NT2/D1 (cell line): ENCODE results near the gene USH2A.
"Not testable (repeated sequence)": the region's sequence is repeated elsewhere in the genome, so short reads cannot be mapped to it uniquely, and the experiment has no call there.

Experiments
- DNase-seq: peaks from one replicate; pipeline ENCODE4 v3.0.0-alpha.2; 2011; ENCODE audit warnings: low read depth, low spot score
- H3K27me3 ChIP-seq: 2 replicates; pipeline ENCODE4 v1.6.0; 2011; ENCODE audit warnings: mild to moderate bottlenecking; ENCODE audit not compliant: insufficient read length, insufficient read depth
- H3K36me3 ChIP-seq: 2 replicates; pipeline ENCODE4 v1.6.1; 2011; ENCODE audit warnings: mild to moderate bottlenecking, low read length, mixed read lengths; ENCODE audit not compliant: insufficient read depth, insufficient read length
- H3K4me1 ChIP-seq: 2 replicates; pipeline ENCODE4 v1.5.1; 2011; ENCODE audit not compliant: insufficient read depth, insufficient read length
- H3K4me3 ChIP-seq: 2 replicates; pipeline ENCODE4 v1.5.1; 2011; ENCODE audit warnings: low read depth; ENCODE audit not compliant: insufficient read length
- H3K9ac ChIP-seq: 2 replicates; pipeline ENCODE4 v1.6.0; 2011; ENCODE audit warnings: low read depth; ENCODE audit not compliant: insufficient read length
- H3K9me3 ChIP-seq: 2 replicates; pipeline ENCODE4 v1.5.1; 2011; ENCODE audit warnings: mild to moderate bottlenecking, low read length; ENCODE audit not compliant: insufficient read depth
- SUZ12 ChIP-seq: IDR thresholded peaks from 2 replicates; pipeline ENCODE4 v1.6.1; 2011; ENCODE audit not compliant: insufficient read length, insufficient read depth; ENCODE audit errors: extremely low read depth
- YY1 ChIP-seq: IDR thresholded peaks from 2 replicates; pipeline ENCODE4 v1.6.1; 2011; ENCODE audit not compliant: insufficient read length, insufficient read depth
- ZNF274 ChIP-seq: IDR thresholded peaks from 2 replicates; pipeline ENCODE4 v1.6.1; 2011; ENCODE audit warnings: mild to moderate bottlenecking, low read depth, low read length

Gene USH2A

GRCh38 chr1:216020743-216021345, 402.4 kb downstream of the USH2A start:
- no peaks in the 10 kb centered on the region for H3K27me3 ChIP-seq
- DNase-seq = no peak

GRCh38 chr1:216015116-216015515, 408.1 kb downstream of the USH2A start:
- Histone ChIP-seq H3K9me3 (no peaks in the 10 kb centered on the region), H3K9ac (no peak overlapping the region), H3K36me3 (no peaks in the 10 kb centered on the region), H3K4me1 (no peaks in the 10 kb centered on the region), H3K4me3 (no peak overlapping the region), H3K27me3 (no peaks in the 10 kb centered on the region)
- TF ChIP-seq SUZ12 = no peak
- no peak for TF ChIP-seq ZNF274
- TF ChIP-seq YY1 = no peak
- no peak for DNase-seq

More at GRCh38 chr1:216020743-216021345, 402.4 kb downstream of the USH2A start:
- no peak for TF ChIP-seq SUZ12
- H3K9me3 ChIP-seq = no peaks in the 10 kb centered on the region
- no peak overlapping the region for H3K9ac ChIP-seq
- H3K4me1 ChIP-seq = no peaks in the 10 kb centered on the region
- H3K4me3 ChIP-seq = no peak overlapping the region
- H3K36me3 ChIP-seq = no peaks in the 10 kb centered on the region

- DNase-seq = no peak
- Histone ChIP-seq H3K4me1 (no peaks in the 10 kb centered on the region), H3K9me3 (no peaks in the 10 kb centered on the region), H3K4me3 (no peak overlapping the region), H3K27me3 (no peaks in the 10 kb centered on the region), H3K9ac (no peak overlapping the region), H3K36me3 (no peaks in the 10 kb centered on the region)
- TF ChIP-seq SUZ12 = no peak
- no peak for TF ChIP-seq ZNF274
Observed at GRCh38 chr1:216014086-216014485, 409.2 kb downstream of the USH2A start.

GRCh38 chr1:216009456-216009855, 413.8 kb downstream of the USH2A start:
- H3K4me1 ChIP-seq, H3K27me3 ChIP-seq, H3K9me3 ChIP-seq, H3K9ac ChIP-seq, H3K36me3 ChIP-seq, DNase-seq, H3K4me3 ChIP-seq: not testable (repeated sequence)

GRCh38 chr1:216005916-216006315, 417.3 kb downstream of the USH2A start:
- no peaks in the 10 kb centered on the region for H3K4me1 ChIP-seq
- H3K36me3 ChIP-seq = no peaks in the 10 kb centered on the region
- no peak for TF ChIP-seq ZNF274
- no peak for TF ChIP-seq YY1
- TF ChIP-seq SUZ12 = no peak
- no peaks in the 10 kb centered on the region for H3K9me3 ChIP-seq
- H3K9ac ChIP-seq = no peak overlapping the region
- DNase-seq = no peak
- no peaks in the 10 kb centered on the region for H3K27me3 ChIP-seq
- H3K4me3 ChIP-seq = no peak overlapping the region

GRCh38 chr1:215992620-215993019, 430.6 kb downstream of the USH2A start:
- no peak for TF ChIP-seq SUZ12
- no peak for TF ChIP-seq YY1
- no peak for TF ChIP-seq ZNF274
- Histone ChIP-seq H3K4me1 (no peaks in the 10 kb centered on the region), H3K9ac (no peak overlapping the region), H3K36me3 (no peaks in the 10 kb centered on the region), H3K9me3 (no peaks in the 10 kb centered on the region), H3K27me3 (no peaks in the 10 kb centered on the region), H3K4me3 (no peak overlapping the region)
- DNase-seq = peak; percentile 20

- DNase-seq = no peak
- Histone ChIP-seq H3K9ac (no peak overlapping the region), H3K9me3 (no peaks in the 10 kb centered on the region), H3K36me3 (no peaks in the 10 kb centered on the region), H3K4me3 (no peak overlapping the region), H3K27me3 (no peaks in the 10 kb centered on the region), H3K4me1 (no peaks in the 10 kb centered on the region)
- TF ChIP-seq ZNF274 (no peak), YY1 (no peak), SUZ12 (no peak)
Observed at GRCh38 chr1:215987092-215987875, 436.0 kb downstream of the USH2A start.
